SK-N-SH treated with all-trans-retinoic acid at 6 μM for 48 hours (cell line): ENCODE results near the gene UBA1.

Experiments used
- ARNTL ChIP-seq: fragments of 450-650 bp; formaldehyde crosslinking; IDR thresholded peaks from 2 replicates; pipeline ENCODE4 v1.5.0; 2020; ENCODE audit warnings: low read depth, mild to moderate bottlenecking, moderate library complexity, borderline replicate concordance
- ISL1 ChIP-seq: fragments of 250-450 bp; sonication (Bioruptor Pico); IDR thresholded peaks from 2 replicates; pipeline ENCODE4 v2.1.2; 2022; ENCODE audit warnings: mild to moderate bottlenecking, moderate library complexity
- ZFP3 ChIP-seq: fragments of 250-450 bp; sonication (Bioruptor Pico); IDR thresholded peaks from 2 replicates; pipeline ENCODE4 v1.5.0; 2020; ENCODE audit warnings: mild to moderate bottlenecking, moderate library complexity

DNA sequence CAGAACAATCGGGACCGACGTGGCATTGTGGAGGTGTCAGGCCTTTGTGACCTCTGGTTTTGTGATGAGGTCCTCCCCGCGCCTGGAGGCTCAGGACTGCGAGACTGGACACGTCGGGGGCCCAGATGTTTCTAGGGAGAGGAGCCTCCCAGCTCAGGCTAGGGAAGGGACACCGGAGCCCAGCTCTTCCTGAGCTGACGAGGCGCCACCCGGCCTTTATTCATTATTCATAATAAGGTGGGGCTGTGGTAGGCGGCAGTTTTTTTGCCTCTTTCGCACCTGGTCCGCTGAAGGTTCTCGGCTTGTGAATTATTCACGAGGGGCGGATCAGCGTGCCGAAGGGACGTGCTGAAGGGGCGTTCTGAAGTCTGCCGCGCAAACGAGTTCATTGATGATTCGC lies 2.3 kb upstream of the UBA1 start:
- TF ChIP-seq ZFP3 (CRISPR knock-in tag), result no peak
- no peak for TF ChIP-seq ISL1 (CRISPR knock-in tag)
- TF ChIP-seq ARNTL (CRISPR knock-in tag), result no peak
